PC-3 (cell line): Measurements from ENCODE around the gene ZFP3. TPM values are rescaled to one million over a fixed set of nuclear protein-coding genes. Genes with fewer than 3 reads are reported as not detected.
"Not testable (repeated sequence)": the region's sequence is repeated elsewhere in the genome, so short reads cannot be mapped to it uniquely, and the experiment has no call there.

Source experiments
- ATAC-seq: fragments of 200-7000 bp; cut with Tn5 transposase; 2 replicates; pipeline ENCODE4 v1.9.1; 2020; ENCODE audit warnings: mild to moderate bottlenecking, moderate library complexity
- BruUV-seq: library from RNA; stranded (reverse); fragments of 400-500 nt; replicated peaks from 2 replicates; lab custom pipeline; 2021; lab: Mats Ljungman, UMichigan
- CTCF ChIA-PET: fragments of 300-600 bp; sonication (Branson Sonifier 250); formaldehyde crosslinking; loops from one replicate; lab custom pipeline; 2022; ENCODE audit warnings: antibody characterized with exemption; lab: Charles Lee
- POLR2A ChIA-PET: fragments of 300-600 bp; sonication (Branson Sonifier 250); formaldehyde crosslinking; loops from one replicate; lab custom pipeline; 2022; ENCODE audit warnings: antibody characterized with exemption; ENCODE audit not compliant: unreplicated experiment; lab: Charles Lee
- DNase-seq: peaks from one replicate; pipeline ENCODE4 v3.0.0-alpha.2; 2015
- H2AFZ ChIP-seq: fragments of 300-600 bp; sonication (generic); 2 replicates; pipeline ENCODE4 v1.6.0; 2016; ENCODE audit warnings: antibody characterized with exemption, low read length
- H3F3A ChIP-seq: fragments of 300-600 bp; sonication (generic); one replicate; pipeline ENCODE4 v1.6.0; 2017; ENCODE audit warnings: antibody characterized with exemption, low read length, control low read depth, mild to moderate bottlenecking; ENCODE audit not compliant: unreplicated experiment
- H3K27ac ChIP-seq: fragments of 300-600 bp; sonication (generic); 2 replicates; pipeline ENCODE4 v1.5.1; 2016; ENCODE audit warnings: mild to moderate bottlenecking, low read length
- H3K27me3 ChIP-seq: fragments of 300-600 bp; sonication (generic); 2 replicates; pipeline ENCODE4 v1.6.1; 2016; ENCODE audit warnings: low read length, mixed read lengths
- H3K36me3 ChIP-seq: fragments of 300-600 bp; sonication (generic); 2 replicates; pipeline ENCODE4 v1.6.1; 2016; ENCODE audit warnings: low read depth, mixed run types, low read length, mixed read lengths
- H3K4me1 ChIP-seq: fragments of 300-600 bp; sonication (generic); 2 replicates; pipeline ENCODE4 v1.5.1; 2016; ENCODE audit warnings: low read length; ENCODE audit not compliant: insufficient read depth
- H3K4me2 ChIP-seq: fragments of 300-600 bp; sonication (generic); 2 replicates; pipeline ENCODE4 v1.6.0; 2016; ENCODE audit warnings: low read length
- H3K4me3 ChIP-seq: fragments of 300-600 bp; sonication (generic); 2 replicates; pipeline ENCODE4 v1.5.1; 2016; ENCODE audit warnings: mild to moderate bottlenecking, low read length, mixed read lengths
- H3K79me2 ChIP-seq: fragments of 300-600 bp; sonication (generic); 2 replicates; pipeline ENCODE4 v1.6.1; 2017; ENCODE audit warnings: low read length, mixed read lengths
- H3K9ac ChIP-seq: fragments of 300-600 bp; sonication (generic); 2 replicates; pipeline ENCODE4 v1.6.0; 2016; ENCODE audit warnings: mild to moderate bottlenecking, low read length
- H3K9me2 ChIP-seq: fragments of 300-600 bp; sonication (generic); replicated peaks from 2 replicates; pipeline ENCODE4 v1.6.1; 2016; ENCODE audit warnings: mixed run types, low read length, mixed read lengths
- H3K9me3 ChIP-seq: fragments of 300-600 bp; sonication (generic); 2 replicates; pipeline ENCODE4 v1.6.1; 2016; ENCODE audit warnings: low read length, mixed read lengths
- H4K20me1 ChIP-seq: fragments of 300-600 bp; sonication (generic); 2 replicates; pipeline ENCODE4 v1.6.1; 2016; ENCODE audit warnings: low read length, mixed read lengths
- EZH2 ChIP-seq: fragments of 300-600 bp; sonication (generic); IDR thresholded peaks from one replicate; pipeline ENCODE4 v1.6.1; 2017; ENCODE audit warnings: antibody characterized with exemption, mild to moderate bottlenecking, low read length; ENCODE audit not compliant: unreplicated experiment
- EZH2phosphoT487 ChIP-seq: fragments of 300-600 bp; sonication (generic); IDR thresholded peaks from 2 replicates; pipeline ENCODE4 v1.6.1; 2018; ENCODE audit warnings: mild to moderate bottlenecking, antibody characterized with exemption, low read length, borderline replicate concordance
- intact Hi-C: fragments of 100-400 bp; cut with micrococcal nuclease; formaldehyde crosslinking; loops from 2 replicates; pipeline ENCODE4 v1.9.0; 2023
- total RNA-seq: library from RNA; depleted of rRNA; stranded (reverse); fragments of >200 nt; gene quantifications from 2 replicates; pipeline ENCODE4 v1.2.3, GENCODE V29; 2014
- TF ChIP-seq, protein P1 (sequence below): fragments of 300-600 bp; sonication (generic); conservative IDR thresholded peaks from 2 replicates; pipeline ENCODE4 v1.5.1; 2017; ENCODE audit warnings: antibody characterized with exemption, low read depth, mild to moderate bottlenecking, low read length

ZFP3 gene
- total RNA-seq, 1 experiment from 2014 or later = 0.84 TPM

DNA sequence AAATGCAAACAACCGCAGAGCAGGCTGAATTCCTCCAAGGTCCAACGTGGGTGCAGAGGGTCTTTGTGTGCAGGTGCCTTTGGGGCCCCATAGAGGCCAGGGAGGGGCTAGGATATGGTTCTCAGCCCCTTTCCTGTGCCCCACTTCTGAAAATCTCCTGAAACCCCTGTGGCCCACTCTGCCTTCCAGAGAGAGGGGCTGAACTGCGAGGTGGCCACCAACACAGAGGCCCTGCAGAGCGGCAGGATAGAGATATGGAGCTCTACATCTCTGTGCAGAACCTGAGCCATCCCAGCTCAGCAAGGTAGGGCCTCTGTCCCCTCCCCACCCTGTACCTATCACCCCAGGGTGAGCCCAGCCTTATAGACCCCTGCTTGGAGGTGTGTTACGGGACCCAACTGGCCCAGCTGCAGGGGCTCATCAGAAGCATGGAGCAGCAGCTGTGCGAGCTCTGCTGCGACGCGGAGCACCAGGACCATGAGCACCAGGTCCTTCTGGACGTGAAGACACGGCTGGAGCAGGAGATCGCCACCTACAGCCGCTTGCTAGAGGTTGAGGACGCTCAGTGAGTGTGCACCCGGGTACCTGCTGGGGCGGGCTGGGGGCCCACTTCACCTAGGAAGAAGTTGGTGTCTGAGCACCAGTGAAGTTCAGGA is 43.0 kb downstream of the ZFP3 start:
- no peak overlapping the region for H2AFZ ChIP-seq
- no peaks in the 10 kb centered on the region for H3K9me2 ChIP-seq
- DNase-seq (no peak), ATAC-seq (no peak)
- no peaks in the 10 kb centered on the region for H3K27me3 ChIP-seq
- POLR2A ChIA-PET = no interaction called here
- H3K27ac ChIP-seq = no peak overlapping the region
- intact Hi-C loops = no loop called here
- no peaks in the 10 kb centered on the region for H3K4me1 ChIP-seq
- no peaks in the 10 kb centered on the region for H3K79me2 ChIP-seq
- H3K9me3 ChIP-seq = no peaks in the 10 kb centered on the region
- TF ChIP-seq EZH2 = no peak
- no peak for TF ChIP-seq EZH2phosphoT487
- TF ChIP-seq, protein P1, sequence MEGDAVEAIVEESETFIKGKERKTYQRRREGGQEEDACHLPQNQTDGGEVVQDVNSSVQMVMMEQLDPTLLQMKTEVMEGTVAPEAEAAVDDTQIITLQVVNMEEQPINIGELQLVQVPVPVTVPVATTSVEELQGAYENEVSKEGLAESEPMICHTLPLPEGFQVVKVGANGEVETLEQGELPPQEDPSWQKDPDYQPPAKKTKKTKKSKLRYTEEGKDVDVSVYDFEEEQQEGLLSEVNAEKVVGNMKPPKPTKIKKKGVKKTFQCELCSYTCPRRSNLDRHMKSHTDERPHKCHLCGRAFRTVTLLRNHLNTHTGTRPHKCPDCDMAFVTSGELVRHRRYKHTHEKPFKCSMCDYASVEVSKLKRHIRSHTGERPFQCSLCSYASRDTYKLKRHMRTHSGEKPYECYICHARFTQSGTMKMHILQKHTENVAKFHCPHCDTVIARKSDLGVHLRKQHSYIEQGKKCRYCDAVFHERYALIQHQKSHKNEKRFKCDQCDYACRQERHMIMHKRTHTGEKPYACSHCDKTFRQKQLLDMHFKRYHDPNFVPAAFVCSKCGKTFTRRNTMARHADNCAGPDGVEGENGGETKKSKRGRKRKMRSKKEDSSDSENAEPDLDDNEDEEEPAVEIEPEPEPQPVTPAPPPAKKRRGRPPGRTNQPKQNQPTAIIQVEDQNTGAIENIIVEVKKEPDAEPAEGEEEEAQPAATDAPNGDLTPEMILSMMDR = no peak
- BruUV-seq = no TSS peak
- no peaks in the 10 kb centered on the region for H4K20me1 ChIP-seq
- H3F3A ChIP-seq = no peaks in the 10 kb centered on the region
- H3K4me2 ChIP-seq = no peak overlapping the region
- no peaks in the 10 kb centered on the region for H3K36me3 ChIP-seq
- CTCF ChIA-PET = no interaction called here
- no peak overlapping the region for H3K4me3 ChIP-seq
- H3K9ac ChIP-seq = no peak overlapping the region

DNA sequence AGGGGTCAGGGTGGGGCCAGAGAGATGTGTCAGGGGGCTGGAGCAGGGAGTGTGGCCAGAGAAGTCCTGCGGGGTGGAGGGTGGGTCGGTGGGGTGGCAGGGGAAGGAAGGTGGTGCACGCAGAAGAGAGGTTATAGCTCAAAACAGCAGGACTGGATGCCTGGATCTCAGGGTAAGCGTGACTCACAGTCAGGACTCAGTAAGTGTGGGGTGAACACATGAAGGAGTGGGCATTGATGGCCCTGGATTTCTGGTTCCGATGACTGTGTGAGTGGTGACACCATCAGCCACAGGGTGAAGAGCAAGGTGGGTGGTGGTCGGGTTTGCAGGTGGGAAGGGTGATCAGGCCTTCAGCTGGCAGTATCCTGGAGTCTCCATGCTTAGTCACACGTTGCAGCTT is 43.8 kb downstream of the ZFP3 start:
- H3K36me3 ChIP-seq, H3K79me2 ChIP-seq, H3F3A ChIP-seq, CTCF ChIA-PET, H2AFZ ChIP-seq, H3K27me3 ChIP-seq, intact Hi-C loops, ATAC-seq, BruUV-seq, H3K9me3 ChIP-seq, H3K4me2 ChIP-seq, H3K9me2 ChIP-seq, DNase-seq, POLR2A ChIA-PET, H4K20me1 ChIP-seq, H3K9ac ChIP-seq, H3K27ac ChIP-seq, H3K4me1 ChIP-seq, H3K4me3 ChIP-seq: not testable (repeated sequence)

GRCh38 chr17:5122586-5123342 is 44.5 kb downstream of the ZFP3 start:
- H3K4me3 ChIP-seq = no peak overlapping the region
- POLR2A ChIA-PET = no interaction called here
- no peaks in the 10 kb centered on the region for H3K9me2 ChIP-seq
- no peak for ATAC-seq
- no peaks in the 10 kb centered on the region for H3K79me2 ChIP-seq
- H3K36me3 ChIP-seq = no peaks in the 10 kb centered on the region
- no peaks in the 10 kb centered on the region for H3K27me3 ChIP-seq
- CTCF ChIA-PET = no interaction called here
- no peaks in the 10 kb centered on the region for H3F3A ChIP-seq
- no peak for DNase-seq
- H3K9me3 ChIP-seq = no peaks in the 10 kb centered on the region
- intact Hi-C loops = no loop called here
- H3K4me1 ChIP-seq = no peaks in the 10 kb centered on the region
- no peak overlapping the region for H2AFZ ChIP-seq
- H4K20me1 ChIP-seq = no peaks in the 10 kb centered on the region
- BruUV-seq = no TSS peak
- H3K4me2 ChIP-seq = no peak overlapping the region
- no peak overlapping the region for H3K27ac ChIP-seq
- H3K9ac ChIP-seq = no peak overlapping the region
- TF ChIP-seq, protein P1 = no peak
- no peak for TF ChIP-seq EZH2phosphoT487
- TF ChIP-seq EZH2 = no peak
